Activated CD4-positive, alpha-beta T cell treated with anti-CD3 and anti-CD28 coated beads, Interleukin-2, amount 10 ng/mL, durations not matched to agents 7 days and 5 days (primary cell): ENCODE results near the gene RALGAPA1. TPM values are rescaled to one million over a fixed set of nuclear protein-coding genes. Genes with fewer than 3 reads are reported as not detected.
"Not testable (repeated sequence)": the region's sequence is repeated elsewhere in the genome, so short reads cannot be mapped to it uniquely, and the experiment has no call there.

Source experiments
- CTCF ChIA-PET: fragments of 350-600 bp; sonication (Branson Sonifier 250); formaldehyde crosslinking; loops from one replicate; lab custom pipeline; 2021; ENCODE audit warnings: antibody characterized with exemption; lab: Charles Lee
- POLR2A ChIA-PET: fragments of 350-600 bp; sonication (Branson Sonifier 250); formaldehyde crosslinking; loops from one replicate; lab custom pipeline; 2021; ENCODE audit warnings: antibody characterized with exemption; lab: Charles Lee
- DNase-seq: peaks from one replicate; pipeline ENCODE4 v3.0.0-alpha.2; 2020
- H3K27ac Mint-ChIP-seq: one replicate; pipeline ENCODE4 v1.8.0; 2021; ENCODE audit warnings: mild to moderate bottlenecking, moderate library complexity, mixed read lengths
- H3K27me3 Mint-ChIP-seq: one replicate; pipeline ENCODE4 v1.8.0; 2021; ENCODE audit warnings: mixed read lengths
- H3K36me3 Mint-ChIP-seq: one replicate; pipeline ENCODE4 v1.8.0; 2021; ENCODE audit warnings: low read depth, mixed read lengths
- H3K4me1 Mint-ChIP-seq: one replicate; pipeline ENCODE4 v1.8.0; 2021; ENCODE audit warnings: mixed read lengths
- H3K4me3 Mint-ChIP-seq: one replicate; pipeline ENCODE4 v1.8.0; 2021; ENCODE audit warnings: mild to moderate bottlenecking, moderate library complexity, mixed read lengths
- H3K9me3 Mint-ChIP-seq: one replicate; pipeline ENCODE4 v1.8.0; 2021; ENCODE audit warnings: mixed read lengths
- total RNA-seq, 2 experiments: library from RNA; stranded (reverse); gene quantifications; one replicate each; pipeline ENCODE4 v1.2.3, GENCODE V29; 2021

RALGAPA1 gene
- total RNA-seq, 2 experiments from 2014 or later = 32.5 to 35.6 TPM

- H3K4me1 Mint-ChIP-seq, POLR2A ChIA-PET, H3K27me3 Mint-ChIP-seq, DNase-seq, H3K4me3 Mint-ChIP-seq, H3K27ac Mint-ChIP-seq, CTCF ChIA-PET: not testable (repeated sequence)
- peaks cover 11% of the 10 kb centered on the region for H3K9me3 Mint-ChIP-seq
- peaks cover 46% of the 10 kb centered on the region for H3K36me3 Mint-ChIP-seq
These were observed 189.6 kb downstream of the RALGAPA1 start for GRCh38 chr14:35619461-35619860.

GRCh38 chr14:35617500-35617899 is 191.6 kb downstream of the RALGAPA1 start:
- DNase-seq = no peak
- Mint-ChIP-seq H3K36me3 (peaks cover 45% of the 10 kb centered on the region), H3K27me3 (no peaks in the 10 kb centered on the region), H3K9me3 (peaks cover 11% of the 10 kb centered on the region), H3K4me3 (no peak overlapping the region), H3K4me1 (peaks cover 2% of the 10 kb centered on the region), H3K27ac (no peak overlapping the region)
- CTCF ChIA-PET = no interaction called here
- POLR2A ChIA-PET = no interaction called here

DNA sequence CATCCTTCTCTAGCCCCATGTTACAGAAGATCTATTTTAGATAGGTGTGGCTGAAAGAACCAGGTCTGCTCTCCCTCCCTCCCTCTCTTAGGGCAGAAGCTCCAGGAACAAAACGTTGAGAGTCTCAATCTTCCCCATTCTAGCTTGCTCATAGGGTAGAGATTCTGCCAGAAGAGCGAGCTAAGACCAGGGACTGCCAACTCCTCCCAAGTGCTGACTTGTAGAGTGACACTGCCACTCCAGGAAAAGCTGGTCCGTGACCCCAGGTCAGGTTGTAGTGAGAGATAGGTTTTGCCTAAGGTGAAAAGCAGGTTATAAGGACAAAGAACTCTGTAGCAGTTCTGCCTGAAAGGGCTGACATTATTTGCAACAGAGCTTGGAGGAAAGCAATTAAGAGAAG is 201.7 kb downstream of the RALGAPA1 start:
- POLR2A ChIA-PET = no interaction called here
- CTCF ChIA-PET = interaction anchor here (1.3 to 1.9 kb wide), 2 partner anchors 16 to 80 kb away, joined by 4 to 7 read pairs; no protein-coding TSS in a partner anchor
- peaks cover 47% of the 10 kb centered on the region for H3K36me3 Mint-ChIP-seq
- H3K4me1 Mint-ChIP-seq = peaks cover 7% of the 10 kb centered on the region
- DNase-seq = no peak
- peaks cover 8% of the 10 kb centered on the region for H3K9me3 Mint-ChIP-seq
- no peak overlapping the region for H3K27ac Mint-ChIP-seq
- no peak overlapping the region for H3K4me3 Mint-ChIP-seq
- H3K27me3 Mint-ChIP-seq = no peaks in the 10 kb centered on the region

DNA sequence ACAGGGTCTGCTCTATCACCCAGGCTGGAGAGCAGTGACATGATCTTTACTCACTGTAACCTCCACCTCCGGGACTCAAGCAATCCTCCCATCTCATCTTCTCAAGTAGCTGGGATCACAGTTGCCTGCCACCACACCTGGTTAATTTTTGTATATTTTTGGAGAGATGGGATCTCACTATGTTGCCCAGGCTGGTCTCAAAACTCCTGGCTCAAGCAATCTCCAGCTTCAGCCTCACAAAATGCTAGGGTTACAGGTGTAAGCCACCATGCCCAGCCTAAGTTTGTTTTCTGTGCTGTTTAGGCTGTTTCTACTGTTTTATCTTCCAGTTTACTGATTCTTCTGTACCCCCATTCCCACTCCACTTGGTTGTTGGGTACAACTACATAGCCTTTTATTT is 208.8 kb downstream of the RALGAPA1 start:
- ChIA-PET CTCF (no interaction called here), POLR2A (no interaction called here)
- H3K4me3 Mint-ChIP-seq = no peak overlapping the region
- H3K36me3 Mint-ChIP-seq = peaks cover 53% of the 10 kb centered on the region
- H3K27ac Mint-ChIP-seq = no peak overlapping the region
- peaks cover 5% of the 10 kb centered on the region for H3K9me3 Mint-ChIP-seq
- H3K27me3 Mint-ChIP-seq = no peaks in the 10 kb centered on the region
- no peak for DNase-seq
- no peaks in the 10 kb centered on the region for H3K4me1 Mint-ChIP-seq

GRCh38 chr14:35594616-35595015 is 214.5 kb downstream of the RALGAPA1 start:
- Mint-ChIP-seq H3K27ac (no peak overlapping the region), H3K36me3 (peaks cover 33% of the 10 kb centered on the region)
- CTCF ChIA-PET = no interaction called here

DNA sequence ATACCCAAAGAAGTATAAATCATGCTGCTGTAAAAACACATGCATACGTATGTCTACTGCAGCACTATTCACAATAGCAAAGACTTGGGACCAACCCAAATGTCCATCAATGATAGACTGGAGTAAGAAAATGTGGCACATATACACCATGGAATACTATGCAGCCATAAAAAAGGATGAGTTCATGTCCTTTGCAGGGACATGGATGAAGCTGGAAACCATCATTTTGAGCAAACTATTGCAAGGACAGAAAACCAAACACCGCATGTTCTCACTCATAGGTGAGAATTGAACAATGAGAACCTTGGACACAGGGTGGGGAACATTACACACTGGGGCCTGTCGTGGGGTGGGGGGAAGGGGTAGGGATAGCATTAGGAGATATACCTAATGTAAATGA is 221.7 kb downstream of the RALGAPA1 start:
- H3K27ac Mint-ChIP-seq, DNase-seq, H3K9me3 Mint-ChIP-seq, H3K27me3 Mint-ChIP-seq, H3K4me1 Mint-ChIP-seq, POLR2A ChIA-PET, H3K4me3 Mint-ChIP-seq, CTCF ChIA-PET: not testable (repeated sequence)
- H3K36me3 Mint-ChIP-seq = peaks cover 48% of the 10 kb centered on the region

More at GRCh38 chr14:35594616-35595015, 214.5 kb downstream of the RALGAPA1 start:
- Mint-ChIP-seq H3K27me3 (no peaks in the 10 kb centered on the region), H3K4me1 (no peaks in the 10 kb centered on the region), H3K4me3 (no peak overlapping the region), H3K9me3 (peaks cover 4% of the 10 kb centered on the region)
- no peak for DNase-seq
- POLR2A ChIA-PET = no interaction called here

DNA sequence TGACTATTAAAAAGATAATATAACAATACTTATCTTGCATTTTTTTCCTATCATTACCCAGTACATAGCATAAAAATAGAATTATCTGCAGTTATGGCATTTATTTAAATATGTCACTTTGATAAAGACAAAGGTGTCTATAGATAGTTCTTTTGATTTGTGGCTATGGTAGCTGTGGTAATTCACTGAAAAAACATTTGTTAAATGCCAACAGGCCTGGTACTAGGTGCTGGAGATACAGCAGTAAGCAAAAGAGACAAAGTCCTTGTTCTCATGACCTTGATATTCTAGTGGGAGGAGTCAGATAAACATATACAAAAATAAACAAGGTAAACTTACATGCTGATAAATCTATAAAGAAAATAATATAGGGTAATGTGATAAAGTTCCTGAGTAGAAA is 230.5 kb downstream of the RALGAPA1 start:
- peaks cover 7% of the 10 kb centered on the region for H3K36me3 Mint-ChIP-seq
- no peak for DNase-seq
- H3K4me3 Mint-ChIP-seq = no peak overlapping the region
- H3K27ac Mint-ChIP-seq = no peak overlapping the region
- H3K27me3 Mint-ChIP-seq = no peaks in the 10 kb centered on the region
- no peaks in the 10 kb centered on the region for H3K9me3 Mint-ChIP-seq
- POLR2A ChIA-PET = no interaction called here
- CTCF ChIA-PET = no interaction called here
- no peaks in the 10 kb centered on the region for H3K4me1 Mint-ChIP-seq

DNA sequence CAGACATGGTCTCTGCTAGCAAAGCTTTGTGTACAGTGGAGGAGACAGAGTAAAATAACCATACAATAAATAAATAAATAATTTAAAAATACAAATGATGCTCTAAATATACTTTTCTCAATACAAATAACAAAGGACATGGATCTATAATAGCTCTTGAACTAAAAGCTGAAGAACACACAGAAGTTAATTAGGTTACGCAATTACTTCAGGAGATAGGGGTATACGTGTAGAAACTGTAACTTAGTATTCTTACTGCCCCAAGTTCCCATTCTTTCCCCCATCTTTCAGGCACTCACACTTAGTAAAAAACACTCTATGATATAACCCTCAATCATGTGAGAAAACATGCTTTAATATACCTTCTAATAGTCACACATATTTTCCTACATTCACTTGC is 231.0 kb downstream of the RALGAPA1 start:
- no peaks in the 10 kb centered on the region for H3K27me3 Mint-ChIP-seq
- H3K4me3 Mint-ChIP-seq = no peak overlapping the region
- H3K4me1 Mint-ChIP-seq = no peaks in the 10 kb centered on the region
- CTCF ChIA-PET = interaction anchor here (1.2 kb wide), 1 partner anchor 9 kb away, joined by 4 read pairs; no protein-coding TSS in a partner anchor
- peaks cover 5% of the 10 kb centered on the region for H3K36me3 Mint-ChIP-seq
- DNase-seq = no peak
- POLR2A ChIA-PET = no interaction called here
- H3K27ac Mint-ChIP-seq = no peak overlapping the region
- H3K9me3 Mint-ChIP-seq = no peaks in the 10 kb centered on the region

DNA sequence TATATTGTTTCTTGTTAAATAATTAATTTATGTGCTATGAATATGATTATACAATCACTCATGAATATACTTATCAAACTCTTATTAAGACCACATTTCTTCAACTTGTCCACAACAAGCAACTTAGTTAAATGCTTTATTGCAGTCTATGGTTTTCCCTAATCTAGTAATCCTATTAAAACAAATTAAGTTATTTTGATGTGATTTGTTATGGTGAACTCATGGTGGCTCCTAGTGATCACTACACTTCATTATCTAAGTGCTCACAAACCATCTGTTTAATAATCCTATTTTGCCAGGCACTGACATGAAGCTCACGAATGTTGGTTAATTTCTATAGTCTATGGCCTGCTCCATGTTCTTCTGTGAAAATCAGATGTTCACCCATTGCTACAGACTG is 232.2 kb downstream of the RALGAPA1 start:
- no peak overlapping the region for H3K4me3 Mint-ChIP-seq
- no peak for DNase-seq
- H3K9me3 Mint-ChIP-seq = no peaks in the 10 kb centered on the region
- no peaks in the 10 kb centered on the region for H3K27me3 Mint-ChIP-seq
- H3K36me3 Mint-ChIP-seq = peaks cover 3% of the 10 kb centered on the region
- POLR2A ChIA-PET = no interaction called here
- no peaks in the 10 kb centered on the region for H3K4me1 Mint-ChIP-seq
- H3K27ac Mint-ChIP-seq = no peak overlapping the region
- CTCF ChIA-PET = no interaction called here

GRCh38 chr14:35576260-35576659 is 232.8 kb downstream of the RALGAPA1 start:
- no peaks in the 10 kb centered on the region for H3K9me3 Mint-ChIP-seq
- ChIA-PET CTCF (no interaction called here), POLR2A (no interaction called here)
- no peaks in the 10 kb centered on the region for H3K4me1 Mint-ChIP-seq
- peaks cover 3% of the 10 kb centered on the region for H3K36me3 Mint-ChIP-seq
- no peak overlapping the region for H3K4me3 Mint-ChIP-seq
- no peaks in the 10 kb centered on the region for H3K27me3 Mint-ChIP-seq
- DNase-seq = no peak
- H3K27ac Mint-ChIP-seq = no peak overlapping the region

DNA sequence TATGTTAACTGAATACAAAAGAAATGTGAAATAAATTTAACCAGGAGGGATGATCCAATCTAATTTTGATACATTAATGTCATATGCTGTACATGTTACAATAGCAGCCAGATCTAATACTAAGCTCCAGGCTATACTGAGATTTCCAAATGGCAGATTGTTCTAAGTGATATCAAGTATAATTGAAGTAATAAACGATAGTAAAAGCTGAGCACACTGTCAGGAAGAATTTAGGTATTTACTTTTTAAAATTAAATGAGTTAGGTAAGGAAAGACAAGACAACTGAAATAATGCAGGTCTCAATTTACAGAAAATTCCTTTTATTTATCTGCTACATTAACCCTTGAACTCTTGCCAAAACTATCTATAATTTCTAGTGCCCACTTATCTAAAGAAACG is 235.2 kb downstream of the RALGAPA1 start:
- no peaks in the 10 kb centered on the region for H3K4me1 Mint-ChIP-seq
- no peak overlapping the region for H3K4me3 Mint-ChIP-seq

GRCh38 chr14:35571598-35571997 is 237.5 kb downstream of the RALGAPA1 start:
- H3K4me3 Mint-ChIP-seq = no peak overlapping the region
- CTCF ChIA-PET = interaction anchor here (0.6 kb wide), 1 partner anchor 772 kb away, joined by 4 read pairs; no protein-coding TSS in a partner anchor
- no peak overlapping the region for H3K27ac Mint-ChIP-seq
- POLR2A ChIA-PET = no interaction called here
- DNase-seq = no peak
- no peaks in the 10 kb centered on the region for H3K9me3 Mint-ChIP-seq
- no peaks in the 10 kb centered on the region for H3K4me1 Mint-ChIP-seq
- peaks cover 7% of the 10 kb centered on the region for H3K36me3 Mint-ChIP-seq
- no peaks in the 10 kb centered on the region for H3K27me3 Mint-ChIP-seq

More for the DNA sequence above, 235.2 kb downstream of the RALGAPA1 start:
- no peaks in the 10 kb centered on the region for H3K27me3 Mint-ChIP-seq
- H3K9me3 Mint-ChIP-seq = no peaks in the 10 kb centered on the region
- peaks cover 5% of the 10 kb centered on the region for H3K36me3 Mint-ChIP-seq
- no peak for DNase-seq
- CTCF ChIA-PET = no interaction called here
- POLR2A ChIA-PET = no interaction called here
- no peak overlapping the region for H3K27ac Mint-ChIP-seq

DNA sequence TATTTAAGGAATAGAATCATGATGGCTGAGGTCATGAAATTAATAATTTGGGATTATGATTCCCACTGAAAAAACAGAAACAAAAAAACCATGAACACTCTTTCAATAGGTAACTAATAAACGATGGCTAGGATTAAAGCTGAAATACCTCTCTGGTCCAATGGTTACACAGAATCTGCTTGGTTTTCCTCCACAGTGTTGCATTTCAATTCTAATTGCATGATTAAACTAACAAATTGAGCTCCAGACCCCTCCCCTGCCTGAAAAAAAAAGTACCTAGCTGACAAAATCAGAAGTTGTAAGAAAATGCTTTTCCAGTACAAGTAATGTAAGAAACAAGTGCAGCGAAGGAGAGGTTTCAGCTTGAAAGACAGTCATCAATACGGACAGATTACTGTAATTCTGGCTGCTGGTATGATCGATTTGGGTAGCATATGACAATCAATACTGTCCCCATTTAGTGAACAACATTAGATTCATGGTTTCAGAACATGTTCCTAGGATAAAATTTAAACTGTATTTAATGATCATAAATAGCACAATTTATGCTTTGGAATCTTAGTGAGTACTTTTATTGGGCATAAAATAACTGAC is 243.1 kb downstream of the RALGAPA1 start:
- Mint-ChIP-seq H3K4me3 (no peak overlapping the region), H3K4me1 (no peaks in the 10 kb centered on the region), H3K36me3 (peaks cover 7% of the 10 kb centered on the region), H3K27me3 (no peaks in the 10 kb centered on the region), H3K27ac (no peak overlapping the region), H3K9me3 (no peaks in the 10 kb centered on the region)
- no peak for DNase-seq
- POLR2A ChIA-PET = no interaction called here
- CTCF ChIA-PET = no interaction called here

DNA sequence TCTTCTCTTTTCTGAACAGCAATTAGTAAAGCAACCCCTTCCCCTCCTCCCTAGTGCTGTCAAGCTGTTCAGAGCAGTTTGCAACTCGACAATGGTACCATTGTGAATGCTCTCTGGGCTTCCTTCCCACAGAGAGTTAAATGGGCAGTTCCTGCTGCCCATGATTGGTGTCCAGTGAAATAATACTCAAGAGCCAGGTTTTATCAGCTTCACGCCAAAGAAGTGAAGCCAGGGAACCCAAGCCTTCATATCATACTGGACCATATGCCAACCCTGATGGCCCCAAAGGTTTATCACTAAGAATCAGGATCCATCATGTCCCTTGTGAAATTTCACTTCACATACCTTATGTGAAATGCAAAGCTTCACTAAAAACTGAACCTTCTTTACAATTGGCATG is 250.4 kb downstream of the RALGAPA1 start:
- Mint-ChIP-seq H3K4me1 (no peaks in the 10 kb centered on the region), H3K27me3 (no peaks in the 10 kb centered on the region), H3K27ac (no peak overlapping the region), H3K9me3 (no peaks in the 10 kb centered on the region), H3K4me3 (no peak overlapping the region), H3K36me3 (no peaks in the 10 kb centered on the region)
- CTCF ChIA-PET = no interaction called here
- POLR2A ChIA-PET = no interaction called here
- no peak for DNase-seq
